Activated CD8-positive, alpha-beta memory T cell treated with anti-CD3 and anti-CD28 coated beads for 36 hours (primary cell): ENCODE measurements around the gene STAG3. TPM values are rescaled to one million over a fixed set of nuclear protein-coding genes. Genes with fewer than 3 reads are reported as not detected.
"Not testable (repeated sequence)": the region's sequence is repeated elsewhere in the genome, so short reads cannot be mapped to it uniquely, and the experiment has no call there.

Source experiments
- CTCF ChIA-PET: fragments of 350-600 bp; sonication (Branson Sonifier 250); formaldehyde crosslinking; loops from one replicate; lab custom pipeline; 2021; ENCODE audit warnings: antibody characterized with exemption; lab: Charles Lee
- POLR2A ChIA-PET: fragments of 350-600 bp; sonication (Branson Sonifier 250); formaldehyde crosslinking; loops from one replicate; lab custom pipeline; 2021; ENCODE audit warnings: antibody characterized with exemption; lab: Charles Lee
- total RNA-seq, 2 experiments: library from RNA; stranded (reverse); gene quantifications; one replicate each; pipeline ENCODE4 v1.2.3, GENCODE V29; 2021

Gene STAG3
- total RNA-seq, 2 experiments from 2014 or later: 6.2 to 7.1 TPM

- POLR2A ChIA-PET: no interaction called here
- CTCF ChIA-PET: no interaction called here
These were observed 70.8 kb downstream of the STAG3 start for GRCh38 chr7:100248483-100248882.

GRCh38 chr7:100257017-100257416 lies 79.3 kb downstream of the STAG3 start:
- CTCF ChIA-PET: no interaction called here
- POLR2A ChIA-PET: no interaction called here

- CTCF ChIA-PET, POLR2A ChIA-PET: not testable (repeated sequence)
These were observed 82.3 kb downstream of the STAG3 start for GRCh38 chr7:100259984-100260383.

DNA sequence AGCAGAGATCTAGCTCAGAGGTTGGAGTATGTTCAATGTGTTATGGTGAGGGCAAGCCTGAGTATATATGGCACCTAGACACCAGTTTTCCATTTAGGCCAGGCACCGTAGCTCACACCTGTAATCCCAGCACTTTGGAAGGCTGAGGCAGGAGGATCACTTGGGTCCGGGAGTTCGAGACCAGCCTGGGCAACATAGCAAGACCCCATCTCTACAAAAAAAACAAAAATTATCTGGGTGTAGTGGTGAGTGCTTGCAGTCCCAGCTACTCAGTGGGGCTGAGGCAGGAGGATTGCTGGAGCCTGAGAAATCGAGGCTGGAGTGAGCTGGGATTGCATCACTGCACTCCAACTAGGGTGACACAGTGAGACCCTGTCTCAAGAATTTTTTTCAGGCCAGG lies 85.2 kb downstream of the STAG3 start:
- CTCF ChIA-PET, POLR2A ChIA-PET: not testable (repeated sequence)

Other genes starting within 250 kb of the STAG3 start
- gene GJC3, start 248.3 kb upstream of the STAG3 start, total RNA-seq: under 1 TPM; 0.32 to 0.59 TPM
- gene AZGP1, start 201.9 kb upstream of the STAG3 start, total RNA-seq: not detected
- gene ZKSCAN1, start 162.3 kb upstream of the STAG3 start, total RNA-seq: 10 to 100 TPM; 40.4 to 44.6 TPM
- 1 to 10 TPM; 9.6 to 9.9 TPM for gene ZSCAN21, start 128.1 kb upstream of the STAG3 start, total RNA-seq
- gene ZNF3, start 96.2 kb upstream of the STAG3 start, total RNA-seq: 10 to 100 TPM; 25.3 to 27.4 TPM
- gene COPS6, start 88.9 kb upstream of the STAG3 start, total RNA-seq: 100 to 1,000 TPM; 107 to 111 TPM
- gene MCM7, start 76.5 kb upstream of the STAG3 start, total RNA-seq: 100 to 1,000 TPM; 437 to 447 TPM
- gene AP4M1, start 76.3 kb upstream of the STAG3 start, total RNA-seq: 10 to 100 TPM; 15.3 to 15.6 TPM
- gene TAF6, start 58.6 kb upstream of the STAG3 start, total RNA-seq: 10 to 100 TPM; 70.2 to 75.6 TPM
- 10 to 100 TPM; 13.2 to 14.5 TPM for gene CNPY4, start 58.3 kb upstream of the STAG3 start, total RNA-seq
- gene MBLAC1, start 51.0 kb upstream of the STAG3 start, total RNA-seq: 1 to 10 TPM; 3.7 to 4.2 TPM
- 100 to 1,000 TPM; 117 to 120 TPM for gene LAMTOR4, start 29.0 kb upstream of the STAG3 start, total RNA-seq
- 10 to 100 TPM; 26.6 to 26.7 TPM for gene TRAPPC14, start 19.2 kb upstream of the STAG3 start, total RNA-seq
- under 1 TPM; 0.48 to 0.71 TPM for gene GAL3ST4, start 9.3 kb upstream of the STAG3 start, total RNA-seq
- 1 to 10 TPM; 2.3 to 2.8 TPM for gene GPC2, start 537 bp upstream of the STAG3 start, total RNA-seq
- gene PVRIG, start 42.0 kb downstream of the STAG3 start, total RNA-seq: 10 to 100 TPM; 22.4 to 23.6 TPM
- not detected for gene SPDYE3, start 129.8 kb downstream of the STAG3 start, total RNA-seq
- gene PILRB, start 180.2 kb downstream of the STAG3 start, total RNA-seq: 10 to 100 TPM; 29.9 to 36.7 TPM
- under 1 TPM; 0.30 to 0.48 TPM for gene PILRA, start 195.6 kb downstream of the STAG3 start, total RNA-seq